ENCODE data around the gene CSRP1. TPM values are rescaled to one million over a fixed set of nuclear protein-coding genes. Genes with fewer than 3 reads are reported as not detected.

The CSRP1 gene
- total and polyA plus RNA-seq, 9 of the 15 experiments (the other 6 are each of a cell fraction or from before 2014, with no cell fraction given) = 6.8 to 39.4 (median 23.7) TPM

GRCh38 chr1:201530741-201531531 lies 24.0 kb upstream of the CSRP1 start (continued):
- TF ChIP-seq, protein P1, sequence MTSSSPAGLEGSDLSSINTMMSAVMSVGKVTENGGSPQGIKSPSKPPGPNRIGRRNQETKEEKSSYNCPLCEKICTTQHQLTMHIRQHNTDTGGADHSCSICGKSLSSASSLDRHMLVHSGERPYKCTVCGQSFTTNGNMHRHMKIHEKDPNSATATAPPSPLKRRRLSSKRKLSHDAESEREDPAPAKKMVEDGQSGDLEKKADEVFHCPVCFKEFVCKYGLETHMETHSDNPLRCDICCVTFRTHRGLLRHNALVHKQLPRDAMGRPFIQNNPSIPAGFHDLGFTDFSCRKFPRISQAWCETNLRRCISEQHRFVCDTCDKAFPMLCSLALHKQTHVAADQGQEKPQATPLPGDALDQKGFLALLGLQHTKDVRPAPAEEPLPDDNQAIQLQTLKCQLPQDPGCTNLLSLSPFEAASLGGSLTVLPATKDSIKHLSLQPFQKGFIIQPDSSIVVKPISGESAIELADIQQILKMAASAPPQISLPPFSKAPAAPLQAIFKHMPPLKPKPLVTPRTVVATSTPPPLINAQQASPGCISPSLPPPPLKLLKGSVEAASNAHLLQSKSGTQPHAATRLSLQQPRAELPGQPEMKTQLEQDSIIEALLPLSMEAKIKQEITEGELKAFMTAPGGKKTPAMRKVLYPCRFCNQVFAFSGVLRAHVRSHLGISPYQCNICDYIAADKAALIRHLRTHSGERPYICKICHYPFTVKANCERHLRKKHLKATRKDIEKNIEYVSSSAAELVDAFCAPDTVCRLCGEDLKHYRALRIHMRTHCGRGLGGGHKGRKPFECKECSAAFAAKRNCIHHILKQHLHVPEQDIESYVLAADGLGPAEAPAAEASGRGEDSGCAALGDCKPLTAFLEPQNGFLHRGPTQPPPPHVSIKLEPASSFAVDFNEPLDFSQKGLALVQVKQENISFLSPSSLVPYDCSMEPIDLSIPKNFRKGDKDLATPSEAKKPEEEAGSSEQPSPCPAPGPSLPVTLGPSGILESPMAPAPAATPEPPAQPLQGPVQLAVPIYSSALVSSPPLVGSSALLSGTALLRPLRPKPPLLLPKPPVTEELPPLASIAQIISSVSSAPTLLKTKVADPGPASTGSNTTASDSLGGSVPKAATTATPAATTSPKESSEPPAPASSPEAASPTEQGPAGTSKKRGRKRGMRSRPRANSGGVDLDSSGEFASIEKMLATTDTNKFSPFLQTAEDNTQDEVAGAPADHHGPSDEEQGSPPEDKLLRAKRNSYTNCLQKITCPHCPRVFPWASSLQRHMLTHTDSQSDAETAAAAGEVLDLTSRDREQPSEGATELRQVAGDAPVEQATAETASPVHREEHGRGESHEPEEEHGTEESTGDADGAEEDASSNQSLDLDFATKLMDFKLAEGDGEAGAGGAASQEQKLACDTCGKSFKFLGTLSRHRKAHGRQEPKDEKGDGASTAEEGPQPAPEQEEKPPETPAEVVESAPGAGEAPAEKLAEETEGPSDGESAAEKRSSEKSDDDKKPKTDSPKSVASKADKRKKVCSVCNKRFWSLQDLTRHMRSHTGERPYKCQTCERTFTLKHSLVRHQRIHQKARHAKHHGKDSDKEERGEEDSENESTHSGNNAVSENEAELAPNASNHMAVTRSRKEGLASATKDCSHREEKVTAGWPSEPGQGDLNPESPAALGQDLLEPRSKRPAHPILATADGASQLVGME (CRISPR knock-in tag; IDR thresholded peaks at IDR 0.05) = no peak
- TF ChIP-seq KAT2B (IDR thresholded peaks at IDR 0.05; ENCODE audit: low read depth, low read length) = no peak
- TF ChIP-seq MCM2 (IDR thresholded peaks at IDR 0.05; ENCODE audit: low read depth) = no peak
- peak; percentile 90; the same call in 1 of the 2 replicates for TF ChIP-seq STAG1 (CRISPR knock-in tag; IDR thresholded peaks at IDR 0.05; ENCODE audit: borderline replicate concordance)
- no peak for TF ChIP-seq GTF2F1 (IDR thresholded peaks at IDR 0.05; ENCODE audit: low read depth, low read length)
- no peak for TF ChIP-seq MECOM (CRISPR knock-in tag; IDR thresholded peaks at IDR 0.05)
- TF ChIP-seq, protein P2, sequence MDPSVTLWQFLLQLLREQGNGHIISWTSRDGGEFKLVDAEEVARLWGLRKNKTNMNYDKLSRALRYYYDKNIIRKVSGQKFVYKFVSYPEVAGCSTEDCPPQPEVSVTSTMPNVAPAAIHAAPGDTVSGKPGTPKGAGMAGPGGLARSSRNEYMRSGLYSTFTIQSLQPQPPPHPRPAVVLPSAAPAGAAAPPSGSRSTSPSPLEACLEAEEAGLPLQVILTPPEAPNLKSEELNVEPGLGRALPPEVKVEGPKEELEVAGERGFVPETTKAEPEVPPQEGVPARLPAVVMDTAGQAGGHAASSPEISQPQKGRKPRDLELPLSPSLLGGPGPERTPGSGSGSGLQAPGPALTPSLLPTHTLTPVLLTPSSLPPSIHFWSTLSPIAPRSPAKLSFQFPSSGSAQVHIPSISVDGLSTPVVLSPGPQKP (CRISPR knock-in tag; IDR thresholded peaks at IDR 0.05) = no peak
- no peak for TF ChIP-seq ESRRB (CRISPR knock-in tag; IDR thresholded peaks at IDR 0.05; ENCODE audit: borderline replicate concordance)
- no peak for TF ChIP-seq ZNF766 (CRISPR knock-in tag; conservative IDR thresholded peaks at IDR 0.05)
- 0 out of 2 replicates have a peak, but pooled peaks have one; percentile 21 for TF ChIP-seq PML (IDR thresholded peaks at IDR 0.05; ENCODE audit: low read length)
- no peak for TF ChIP-seq ZNF280A (IDR thresholded peaks at IDR 0.05; ENCODE audit: low read depth, partially characterized antibody)
- no peak for TF ChIP-seq HDAC6 (IDR thresholded peaks at IDR 0.05; ENCODE audit: low read depth, low read length)
- peak; percentile 56 to 68 for TF ChIP-seq MNT (conservative IDR thresholded peaks at IDR 0.05)
- TF ChIP-seq NR2F6 (CRISPR knock-in tag; IDR thresholded peaks at IDR 0.05) = no peak
- no peak for TF ChIP-seq POLR3A (IDR thresholded peaks at IDR 0.05; ENCODE audit: borderline replicate concordance, extremely low read depth, insufficient read depth, insufficient read length)
- no peak for TF ChIP-seq CBX1 (IDR thresholded peaks at IDR 0.05; ENCODE audit: low read depth)
- peak; percentile 41; the same call in 1 of the 2 replicates for TF ChIP-seq KLF16 (IDR thresholded peaks at IDR 0.05)
- no peak for TF ChIP-seq SREBF1 (IDR thresholded peaks at IDR 0.05; ENCODE audit: borderline replicate concordance, low read depth, low read length)
